ENCODE data around the gene ZC3HAV1.
"Not testable (repeated sequence)": the region's sequence is repeated elsewhere in the genome, so short reads cannot be mapped to it uniquely, and the experiment has no call there.

ZC3HAV1 gene

GRCh38 chr7:139131601-139132041 lies 22.1 kb upstream of the ZC3HAV1 start:
- no peak overlapping the region for H3K27ac ChIP-seq
- ChIA-PET POLR2A (ENCODE audit: low non-redundant PET) (no interaction called here), CTCF (no interaction called here)
- TF ChIP-seq, protein P1, sequence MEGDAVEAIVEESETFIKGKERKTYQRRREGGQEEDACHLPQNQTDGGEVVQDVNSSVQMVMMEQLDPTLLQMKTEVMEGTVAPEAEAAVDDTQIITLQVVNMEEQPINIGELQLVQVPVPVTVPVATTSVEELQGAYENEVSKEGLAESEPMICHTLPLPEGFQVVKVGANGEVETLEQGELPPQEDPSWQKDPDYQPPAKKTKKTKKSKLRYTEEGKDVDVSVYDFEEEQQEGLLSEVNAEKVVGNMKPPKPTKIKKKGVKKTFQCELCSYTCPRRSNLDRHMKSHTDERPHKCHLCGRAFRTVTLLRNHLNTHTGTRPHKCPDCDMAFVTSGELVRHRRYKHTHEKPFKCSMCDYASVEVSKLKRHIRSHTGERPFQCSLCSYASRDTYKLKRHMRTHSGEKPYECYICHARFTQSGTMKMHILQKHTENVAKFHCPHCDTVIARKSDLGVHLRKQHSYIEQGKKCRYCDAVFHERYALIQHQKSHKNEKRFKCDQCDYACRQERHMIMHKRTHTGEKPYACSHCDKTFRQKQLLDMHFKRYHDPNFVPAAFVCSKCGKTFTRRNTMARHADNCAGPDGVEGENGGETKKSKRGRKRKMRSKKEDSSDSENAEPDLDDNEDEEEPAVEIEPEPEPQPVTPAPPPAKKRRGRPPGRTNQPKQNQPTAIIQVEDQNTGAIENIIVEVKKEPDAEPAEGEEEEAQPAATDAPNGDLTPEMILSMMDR (conservative IDR thresholded peaks at IDR 0.05; ENCODE audit: low read depth), result no peak
- no peak for DNase-seq (ENCODE audit: low spot score)

DNA sequence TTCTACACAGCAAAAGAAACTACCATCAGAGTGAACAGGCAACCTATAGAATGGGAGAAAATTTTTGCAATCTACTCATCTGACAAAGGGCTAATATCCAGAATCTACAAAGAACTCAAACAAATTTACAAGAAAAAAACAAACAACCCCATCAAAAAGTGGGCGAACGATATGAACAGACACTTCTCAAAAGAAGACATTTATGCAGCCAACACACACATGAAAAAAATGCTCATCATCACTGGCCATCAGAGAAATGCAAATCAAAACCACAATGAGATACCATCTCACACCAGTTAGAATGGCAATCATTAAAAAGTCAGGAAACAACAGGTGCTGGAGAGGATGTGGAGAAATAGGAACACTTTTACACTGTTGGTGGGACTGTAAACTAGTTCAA lies 20.3 kb upstream of the ZC3HAV1 start:
- H3K27ac ChIP-seq; CTCF ChIA-PET; DNase-seq (ENCODE audit: low spot score); POLR2A ChIA-PET (ENCODE audit: low non-redundant PET): not testable (repeated sequence)

GRCh38 chr7:139127648-139128047 lies 18.1 kb upstream of the ZC3HAV1 start:
- TF ChIP-seq, protein P1 (conservative IDR thresholded peaks at IDR 0.05; ENCODE audit: low read depth), result no peak
- H3K27ac ChIP-seq, result no peak overlapping the region
- CTCF ChIA-PET, result no interaction called here
- POLR2A ChIA-PET (ENCODE audit: low non-redundant PET), result no interaction called here
- no peak for DNase-seq (ENCODE audit: low spot score)

DNA sequence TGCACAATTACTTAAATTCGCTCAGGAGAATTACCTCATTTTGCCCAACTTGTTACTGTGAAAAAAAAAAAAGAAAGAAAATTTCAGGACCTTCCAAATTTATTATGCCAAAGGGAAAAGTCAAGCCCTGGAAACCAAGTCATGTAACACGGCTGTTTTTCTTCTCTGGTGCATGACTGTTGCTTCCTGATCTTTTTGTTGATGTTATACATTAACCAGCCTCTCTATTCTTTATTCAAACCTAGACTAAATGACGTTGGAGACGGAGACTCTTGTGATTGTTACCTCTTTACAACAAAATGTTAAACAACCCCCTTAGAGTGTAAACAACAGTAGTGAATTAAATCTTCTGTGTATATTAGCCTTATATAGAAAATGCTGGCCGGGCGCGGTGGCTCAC lies 16.1 kb upstream of the ZC3HAV1 start:
- ChIA-PET CTCF (no interaction called here), POLR2A (ENCODE audit: low non-redundant PET) (no interaction called here)
- H3K27ac ChIP-seq, result no peak overlapping the region
- TF ChIP-seq, protein P1 (conservative IDR thresholded peaks at IDR 0.05; ENCODE audit: low read depth), result no peak
- no peak for DNase-seq (ENCODE audit: low spot score)

DNA sequence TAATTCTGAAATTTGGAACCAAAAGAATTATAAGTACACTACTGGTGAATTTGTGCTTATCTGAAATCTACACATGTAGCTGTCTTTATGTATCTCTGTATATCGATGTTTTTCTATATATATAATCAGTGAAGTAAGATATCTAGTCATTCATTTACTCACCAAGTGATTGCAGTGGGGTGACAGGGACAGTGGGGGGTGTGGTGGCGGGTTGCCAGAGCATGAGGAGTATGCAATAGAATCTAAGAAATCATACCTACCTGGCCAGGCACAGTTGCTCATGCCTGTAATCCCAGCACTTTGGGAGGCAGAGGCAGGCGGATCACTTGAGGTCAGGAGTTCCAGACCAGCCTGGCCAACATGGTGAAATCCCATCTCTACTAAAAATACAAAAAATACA lies 15.5 kb upstream of the ZC3HAV1 start:
- H3K27ac ChIP-seq; DNase-seq (ENCODE audit: low spot score); POLR2A ChIA-PET (ENCODE audit: low non-redundant PET); CTCF ChIA-PET: not testable (repeated sequence)

DNA sequence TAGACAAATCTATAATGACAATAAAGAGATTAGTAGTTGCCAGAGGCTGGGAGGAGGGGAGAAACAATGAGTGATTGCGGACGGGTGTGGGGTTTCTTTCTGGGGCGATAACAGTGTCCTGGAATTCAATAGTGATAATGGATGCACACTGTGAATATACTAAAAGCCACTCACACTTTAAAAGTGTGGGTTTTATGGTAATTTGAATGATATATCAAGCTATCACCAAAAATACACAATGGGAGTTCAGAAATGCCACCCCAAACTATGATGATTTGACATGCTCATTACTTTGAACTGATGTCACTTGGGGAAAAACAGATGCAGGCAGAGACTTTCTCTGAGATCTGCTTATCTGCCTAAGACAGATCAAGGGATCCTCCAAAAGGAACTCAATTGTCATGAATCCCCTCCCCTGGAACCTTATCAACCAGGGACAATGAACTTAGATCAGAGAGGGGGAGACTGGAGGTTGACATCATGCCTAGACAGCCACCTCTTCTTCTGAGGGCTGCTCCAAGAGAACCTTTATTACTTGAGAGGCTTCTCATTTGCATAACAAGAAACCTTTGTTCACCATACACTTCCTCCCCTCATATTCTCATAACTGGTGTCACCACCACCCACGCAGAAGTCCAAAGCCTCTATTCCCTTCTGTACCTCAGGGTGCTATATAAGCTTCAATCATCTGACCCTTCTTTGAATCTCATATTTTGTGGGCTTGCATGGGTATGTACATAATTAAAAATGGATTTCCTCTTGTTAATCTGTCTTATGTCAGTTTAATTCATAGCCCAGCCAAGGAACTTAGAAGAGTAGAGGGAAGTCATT lies 14.8 kb upstream of the ZC3HAV1 start:
- no peak for DNase-seq (ENCODE audit: low spot score)
- POLR2A ChIA-PET (ENCODE audit: low non-redundant PET), result no interaction called here
- CTCF ChIA-PET, result no interaction called here

DNA sequence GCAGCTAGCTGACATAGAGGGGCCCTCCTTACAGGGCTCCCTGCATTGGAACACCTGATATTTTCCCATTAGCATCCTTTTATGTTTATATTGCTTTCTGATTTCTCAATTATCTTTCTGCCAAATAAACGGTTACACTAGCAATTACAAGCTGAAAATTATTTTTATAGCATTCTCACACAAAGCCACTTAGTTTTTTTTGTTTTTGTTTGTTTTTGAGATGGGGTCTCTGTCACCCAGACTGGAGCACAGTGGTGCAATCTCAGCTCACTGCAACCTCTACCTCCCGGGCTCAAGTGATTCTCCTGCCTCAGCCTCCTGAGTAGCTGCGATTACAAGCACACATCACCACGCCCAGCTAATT lies 9.9 kb upstream of the ZC3HAV1 start:
- CTCF ChIA-PET, result no interaction called here
- POLR2A ChIA-PET (ENCODE audit: low non-redundant PET), result no interaction called here

More for the DNA sequence above, 14.8 kb upstream of the ZC3HAV1 start:
- TF ChIP-seq, protein P1 (conservative IDR thresholded peaks at IDR 0.05; ENCODE audit: low read depth), result no peak
- H3K27ac ChIP-seq, result no peak overlapping the region

More for the DNA sequence above, 9.9 kb upstream of the ZC3HAV1 start:
- no peak for DNase-seq (ENCODE audit: low spot score)
- H3K27ac ChIP-seq, result no peak overlapping the region
- TF ChIP-seq, protein P1 (conservative IDR thresholded peaks at IDR 0.05; ENCODE audit: low read depth), result no peak

All from RWPE1 (cell line).